22Rv1 (cell line): Measurements from ENCODE around the gene OR2H1.

ENCODE experiments used
- H3K27ac ChIP-seq: fragments of 450-650 bp; 2 replicates; pipeline ENCODE4 v1.5.1; 2017
- ZFX ChIP-seq: fragments of 450-650 bp; IDR thresholded peaks from 2 replicates; pipeline ENCODE4 v1.6.1; 2017; ENCODE audit warnings: antibody characterized with exemption, borderline replicate concordance
- TF ChIP-seq, protein P1 (sequence below): fragments of 450-650 bp; IDR thresholded peaks from 2 replicates; pipeline ENCODE4 v1.5.1; 2017; ENCODE audit warnings: mild to moderate bottlenecking

Gene OR2H1

DNA sequence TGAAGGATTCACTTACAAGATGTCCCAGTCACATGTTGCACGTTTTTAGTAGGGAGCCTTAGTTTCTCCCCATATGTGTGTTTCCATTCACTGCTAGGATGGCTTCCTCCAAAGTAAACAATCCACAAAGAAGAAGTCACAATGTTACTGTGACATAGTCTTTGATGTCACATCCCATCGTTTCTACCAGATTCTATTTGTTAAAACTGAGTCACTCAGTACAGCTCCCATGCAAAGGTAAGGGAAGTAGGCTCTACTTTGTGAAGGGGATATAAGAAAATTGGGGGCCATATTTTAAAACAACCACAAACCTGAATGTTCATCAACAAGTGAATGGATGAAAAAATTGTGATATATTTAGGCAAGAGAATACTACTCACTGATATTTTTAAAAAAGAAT is at the start of gene OR2H1, which contains the start of gene OR11A1:
OR2H1 (plus strand) TSS at position 185 of the 400 bp plus-strand sequence. CDS start 4,615 bp downstream, outside the sequence.
OR11A1 (minus strand) TSS at position 101 of the 400 bp plus-strand sequence. CDS start 29,430 bp downstream, outside the sequence.
- no peak within 1 kb of the TSS for H3K27ac ChIP-seq
- TF ChIP-seq ZFX = no peak
- TF ChIP-seq, protein P1, sequence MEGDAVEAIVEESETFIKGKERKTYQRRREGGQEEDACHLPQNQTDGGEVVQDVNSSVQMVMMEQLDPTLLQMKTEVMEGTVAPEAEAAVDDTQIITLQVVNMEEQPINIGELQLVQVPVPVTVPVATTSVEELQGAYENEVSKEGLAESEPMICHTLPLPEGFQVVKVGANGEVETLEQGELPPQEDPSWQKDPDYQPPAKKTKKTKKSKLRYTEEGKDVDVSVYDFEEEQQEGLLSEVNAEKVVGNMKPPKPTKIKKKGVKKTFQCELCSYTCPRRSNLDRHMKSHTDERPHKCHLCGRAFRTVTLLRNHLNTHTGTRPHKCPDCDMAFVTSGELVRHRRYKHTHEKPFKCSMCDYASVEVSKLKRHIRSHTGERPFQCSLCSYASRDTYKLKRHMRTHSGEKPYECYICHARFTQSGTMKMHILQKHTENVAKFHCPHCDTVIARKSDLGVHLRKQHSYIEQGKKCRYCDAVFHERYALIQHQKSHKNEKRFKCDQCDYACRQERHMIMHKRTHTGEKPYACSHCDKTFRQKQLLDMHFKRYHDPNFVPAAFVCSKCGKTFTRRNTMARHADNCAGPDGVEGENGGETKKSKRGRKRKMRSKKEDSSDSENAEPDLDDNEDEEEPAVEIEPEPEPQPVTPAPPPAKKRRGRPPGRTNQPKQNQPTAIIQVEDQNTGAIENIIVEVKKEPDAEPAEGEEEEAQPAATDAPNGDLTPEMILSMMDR = no peak

DNA sequence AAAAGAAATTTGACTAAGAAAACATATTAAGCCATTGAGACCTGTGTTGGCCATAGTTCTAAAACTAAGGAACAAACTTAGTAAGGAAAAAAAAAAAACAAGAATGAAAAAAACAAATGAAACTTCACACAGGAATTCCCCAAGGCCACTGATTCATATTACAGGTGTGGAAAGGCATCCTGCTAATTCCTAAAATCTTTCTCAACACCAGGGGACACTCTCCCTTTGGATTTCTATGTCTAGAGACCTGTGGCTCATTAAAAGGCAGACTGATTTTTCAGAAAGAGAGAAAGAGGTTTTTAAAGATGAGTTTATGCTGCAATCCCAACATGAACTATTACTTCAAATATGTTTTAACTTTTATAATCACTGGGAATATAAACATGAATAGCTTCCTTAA is 42.4 kb upstream of the OR2H1 start, which contains the start of gene OR12D1:
OR12D1 (plus strand) TSS at position 341 of the 400 bp plus-strand sequence.
- no peak within 1 kb of the TSS for H3K27ac ChIP-seq
- TF ChIP-seq, protein P1 = peak; percentile 38
- TF ChIP-seq ZFX = no peak

DNA sequence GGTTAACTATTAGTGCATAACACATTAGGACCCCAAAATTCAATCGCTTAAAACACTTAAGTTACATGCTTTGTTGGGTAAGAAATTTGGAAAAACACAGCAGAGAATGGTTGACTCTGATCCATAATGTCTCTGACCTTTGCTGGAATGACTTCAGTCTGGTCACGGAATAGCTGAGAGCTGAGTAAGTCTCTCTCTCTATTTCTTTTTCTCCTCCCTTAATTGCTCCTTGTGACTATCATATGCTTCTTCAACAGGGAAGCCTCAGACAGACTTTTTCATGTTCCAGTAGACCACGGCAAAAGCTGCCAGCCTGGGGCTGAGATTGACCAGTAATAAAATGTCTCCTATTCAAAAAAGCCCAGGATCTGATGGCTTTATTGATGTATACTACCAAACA is 37.4 kb upstream of the OR2H1 start:
- no peak overlapping the region for H3K27ac ChIP-seq

DNA sequence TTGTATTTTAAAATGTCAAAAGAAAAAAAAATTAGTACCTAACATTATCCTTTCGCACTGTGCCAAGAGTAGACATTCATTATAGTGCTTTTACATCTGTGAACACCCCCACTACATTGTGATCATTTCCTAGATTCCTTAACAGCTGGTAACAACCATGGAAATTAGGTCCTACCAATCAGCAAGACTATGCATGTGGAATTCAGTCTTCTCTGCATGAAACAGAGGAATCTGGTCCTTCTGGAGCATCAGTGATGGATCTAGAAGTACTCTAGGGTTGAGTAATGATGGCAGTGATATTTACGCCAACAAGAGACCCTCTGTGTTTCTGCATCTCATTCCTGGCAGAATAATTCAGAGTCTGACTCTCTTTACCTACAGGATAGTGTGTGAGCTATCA is 32.8 kb upstream of the OR2H1 start:
- no peak overlapping the region for H3K27ac ChIP-seq
- TF ChIP-seq, protein P1 = no peak
- TF ChIP-seq ZFX = no peak

More for the DNA sequence above, 37.4 kb upstream of the OR2H1 start:
- TF ChIP-seq ZFX = no peak
- TF ChIP-seq, protein P1 = no peak

DNA sequence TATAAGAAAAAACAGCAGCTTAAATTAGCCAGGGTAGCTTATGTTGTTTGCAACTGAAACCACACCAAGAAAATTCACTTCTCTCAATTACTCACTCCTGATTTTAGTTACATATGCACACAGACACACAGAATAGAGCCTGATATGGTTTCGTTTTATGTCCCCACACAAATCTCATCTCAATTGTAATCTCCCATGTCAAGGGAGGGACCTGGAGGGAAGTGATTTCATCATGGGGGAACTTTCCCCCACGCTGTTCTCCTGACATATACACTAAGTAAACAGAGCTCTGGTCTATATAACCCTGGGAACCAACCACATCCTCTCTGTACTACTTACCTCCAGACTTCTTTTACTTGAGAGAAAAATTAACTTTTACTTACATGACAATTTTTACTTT is 32.4 kb upstream of the OR2H1 start:
- no peak overlapping the region for H3K27ac ChIP-seq
- no peak for TF ChIP-seq ZFX
- TF ChIP-seq, protein P1 = no peak

DNA sequence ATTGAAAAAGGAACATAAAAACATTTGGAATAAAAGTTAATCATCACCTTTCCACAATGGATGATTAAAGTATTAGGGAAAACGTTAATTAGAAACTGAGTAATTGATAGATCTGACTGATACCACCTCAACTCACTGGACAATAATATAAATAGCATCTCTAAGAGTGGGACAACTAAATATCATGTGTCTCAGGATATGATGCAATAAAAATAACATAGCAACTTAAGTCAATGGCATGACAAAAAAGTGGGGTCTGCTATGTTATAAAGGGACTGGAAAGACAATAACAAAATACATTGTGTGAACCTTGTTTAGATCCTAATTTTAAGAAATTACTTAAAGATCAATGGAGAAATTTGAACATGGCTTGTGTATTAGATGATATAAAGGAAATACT is 31.9 kb upstream of the OR2H1 start:
- no peak overlapping the region for H3K27ac ChIP-seq
- TF ChIP-seq, protein P1 = no peak

DNA sequence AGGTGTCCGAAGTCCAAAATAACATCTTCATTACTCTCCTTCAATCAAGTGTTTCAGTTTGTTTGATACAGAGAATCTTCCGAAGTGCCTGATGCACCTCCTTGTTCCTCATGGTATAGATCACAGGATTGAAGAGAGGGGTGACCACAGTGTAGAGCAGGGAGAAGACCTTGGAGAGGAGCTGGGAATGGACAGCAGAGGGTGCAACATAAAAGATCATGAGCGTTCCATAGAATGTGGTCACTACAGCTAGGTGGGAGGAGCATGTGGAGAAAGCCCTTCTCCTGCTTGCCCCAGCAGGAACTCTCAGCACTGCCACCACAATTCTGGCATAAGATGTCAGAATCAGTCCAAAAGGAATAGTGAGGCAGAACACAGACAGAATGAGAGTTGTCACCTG is 30.3 kb upstream of the OR2H1 start:
- H3K27ac ChIP-seq = no peak overlapping the region
- no peak for TF ChIP-seq ZFX
- TF ChIP-seq, protein P1 = no peak
